SU-DHL-6 (cell line): ENCODE measurements around the gene RNF181.

Experiments used
- H2AFZ ChIP-seq: fragments of 200-600 bp; sonication (generic); 2 replicates; pipeline ENCODE4 v1.6.1; 2014; ENCODE audit warnings: low read depth, mild to moderate bottlenecking, moderate library complexity, mixed read lengths, antibody characterized with exemption, low read length; ENCODE audit not compliant: severe bottlenecking
- H3F3A ChIP-seq: fragments of 200-600 bp; shearing (Covaris generic); 2 replicates; pipeline ENCODE4 v1.6.0; 2016; ENCODE audit warnings: antibody characterized with exemption, mild to moderate bottlenecking; ENCODE audit not compliant: insufficient read depth
- H3K27ac ChIP-seq: fragments of 200-600 bp; sonication (generic); 2 replicates; pipeline ENCODE4 v1.5.1; 2016; ENCODE audit warnings: low read depth, mild to moderate bottlenecking, low read length, moderate library complexity, mixed read lengths
- H3K27me3 ChIP-seq: fragments of 200-600 bp; sonication (generic), shearing (Covaris generic); 2 replicates; pipeline ENCODE4 v1.6.0; 2014; ENCODE audit warnings: mild to moderate bottlenecking, low read length
- H3K36me3 ChIP-seq: fragments of 200-600 bp; sonication (generic); 2 replicates; pipeline ENCODE4 v1.6.1; 2014; ENCODE audit warnings: mild to moderate bottlenecking, low read length, mixed read lengths
- H3K4me2 ChIP-seq: fragments of 300-600, 200-600 bp; shearing (Covaris generic), sonication (generic); 2 replicates; pipeline ENCODE4 v1.6.0; 2014; ENCODE audit warnings: low read length, low read depth, mild to moderate bottlenecking; ENCODE audit not compliant: poor library complexity, severe bottlenecking
- H3K4me3 ChIP-seq: fragments of 200-600 bp; sonication (generic); 2 replicates; pipeline ENCODE4 v1.5.1; 2014; ENCODE audit warnings: antibody characterized with exemption, low read length, mild to moderate bottlenecking, mixed read lengths; ENCODE audit not compliant: insufficient read depth, poor library complexity, severe bottlenecking
- H3K79me2 ChIP-seq: fragments of 200-600 bp; sonication (generic); 2 replicates; pipeline ENCODE4 v1.6.1; 2014; ENCODE audit warnings: mild to moderate bottlenecking, low read length, moderate library complexity; ENCODE audit not compliant: insufficient read depth
- H3K9ac ChIP-seq: fragments of 200-600 bp; sonication (generic); 2 replicates; pipeline ENCODE4 v1.7.0; 2014; ENCODE audit warnings: mild to moderate bottlenecking, low read length
- H3K9me2 ChIP-seq: fragments of 200-600 bp; sonication (generic); replicated peaks from 2 replicates; pipeline ENCODE4 v1.6.1; 2014; ENCODE audit warnings: low read length; ENCODE audit not compliant: insufficient read depth
- H3K9me3 ChIP-seq: fragments of 200-600 bp; sonication (generic); 2 replicates; pipeline ENCODE4 v1.6.1; 2014; ENCODE audit warnings: low read length, mixed read lengths; ENCODE audit not compliant: insufficient read depth
- H4K20me1 ChIP-seq: fragments of 200-600 bp; sonication (generic); 2 replicates; pipeline ENCODE4 v1.6.1; 2014; ENCODE audit warnings: low read depth, mild to moderate bottlenecking, antibody characterized with exemption, low read length, moderate library complexity, mixed read lengths
- EZH2phosphoT487 ChIP-seq: fragments of 200-600 bp; sonication (generic), shearing (Covaris generic); conservative IDR thresholded peaks from 2 replicates; pipeline ENCODE4 v1.6.1; 2018; ENCODE audit warnings: mild to moderate bottlenecking, antibody characterized with exemption, low read length, moderate library complexity, mixed read lengths
- TF ChIP-seq, protein P1 (sequence below): fragments of 200-600 bp; sonication (generic); IDR thresholded peaks from one replicate; pipeline ENCODE4 v1.5.1; 2017; ENCODE audit warnings: antibody characterized with exemption, mild to moderate bottlenecking, low read length, moderate library complexity; ENCODE audit not compliant: insufficient read depth, poor library complexity, severe bottlenecking

RNF181 gene

GRCh38 chr2:85588236-85588635, 7.3 kb upstream of the RNF181 start:
- H3K27ac ChIP-seq: no peak overlapping the region
- H4K20me1 ChIP-seq: no peaks in the 10 kb centered on the region
- H3K27me3 ChIP-seq: no peaks in the 10 kb centered on the region
- H3F3A ChIP-seq: no peaks in the 10 kb centered on the region
- no peak overlapping the region for H3K4me2 ChIP-seq
- no peak for TF ChIP-seq EZH2phosphoT487
- TF ChIP-seq, protein P1, sequence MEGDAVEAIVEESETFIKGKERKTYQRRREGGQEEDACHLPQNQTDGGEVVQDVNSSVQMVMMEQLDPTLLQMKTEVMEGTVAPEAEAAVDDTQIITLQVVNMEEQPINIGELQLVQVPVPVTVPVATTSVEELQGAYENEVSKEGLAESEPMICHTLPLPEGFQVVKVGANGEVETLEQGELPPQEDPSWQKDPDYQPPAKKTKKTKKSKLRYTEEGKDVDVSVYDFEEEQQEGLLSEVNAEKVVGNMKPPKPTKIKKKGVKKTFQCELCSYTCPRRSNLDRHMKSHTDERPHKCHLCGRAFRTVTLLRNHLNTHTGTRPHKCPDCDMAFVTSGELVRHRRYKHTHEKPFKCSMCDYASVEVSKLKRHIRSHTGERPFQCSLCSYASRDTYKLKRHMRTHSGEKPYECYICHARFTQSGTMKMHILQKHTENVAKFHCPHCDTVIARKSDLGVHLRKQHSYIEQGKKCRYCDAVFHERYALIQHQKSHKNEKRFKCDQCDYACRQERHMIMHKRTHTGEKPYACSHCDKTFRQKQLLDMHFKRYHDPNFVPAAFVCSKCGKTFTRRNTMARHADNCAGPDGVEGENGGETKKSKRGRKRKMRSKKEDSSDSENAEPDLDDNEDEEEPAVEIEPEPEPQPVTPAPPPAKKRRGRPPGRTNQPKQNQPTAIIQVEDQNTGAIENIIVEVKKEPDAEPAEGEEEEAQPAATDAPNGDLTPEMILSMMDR: no peak
- H3K9me3 ChIP-seq: no peaks in the 10 kb centered on the region
- H2AFZ ChIP-seq: no peak overlapping the region
- no peaks in the 10 kb centered on the region for H3K36me3 ChIP-seq
- no peak overlapping the region for H3K9ac ChIP-seq
- no peaks in the 10 kb centered on the region for H3K79me2 ChIP-seq
- no peaks in the 10 kb centered on the region for H3K9me2 ChIP-seq
- H3K4me3 ChIP-seq: no peak overlapping the region

DNA sequence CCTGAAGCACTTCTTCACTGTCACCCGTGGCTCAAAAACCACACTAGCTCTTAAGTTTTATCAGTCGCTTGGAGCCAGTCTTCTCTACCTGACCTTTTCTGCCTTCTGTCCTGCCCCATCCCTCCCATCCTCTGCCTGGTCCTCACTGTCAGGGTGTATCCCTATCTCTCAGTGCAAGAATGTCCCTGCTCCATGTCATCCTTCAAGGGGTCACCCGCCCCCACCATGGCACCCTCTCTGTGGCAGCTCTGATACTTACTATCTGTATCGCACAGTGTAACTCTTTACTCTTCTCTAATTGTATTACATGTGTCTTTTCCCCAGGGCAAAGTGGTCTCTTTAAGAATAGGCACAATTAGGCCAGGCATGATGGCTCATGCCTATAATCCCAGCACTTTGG, 6.9 kb upstream of the RNF181 start:
- TF ChIP-seq, protein P1: no peak
- no peak for TF ChIP-seq EZH2phosphoT487
- Histone ChIP-seq H3K27ac (no peak overlapping the region), H3K79me2 (no peaks in the 10 kb centered on the region), H3F3A (no peaks in the 10 kb centered on the region), H3K9me3 (no peaks in the 10 kb centered on the region), H3K4me2 (no peak overlapping the region), H3K36me3 (no peaks in the 10 kb centered on the region), H3K27me3 (no peaks in the 10 kb centered on the region), H3K9me2 (no peaks in the 10 kb centered on the region), H2AFZ (no peak overlapping the region), H3K4me3 (no peak overlapping the region), H3K9ac (no peak overlapping the region), H4K20me1 (no peaks in the 10 kb centered on the region)

- Histone ChIP-seq H3K9ac (no peak overlapping the region), H3K79me2 (no peaks in the 10 kb centered on the region), H4K20me1 (no peaks in the 10 kb centered on the region), H2AFZ (no peak overlapping the region), H3K9me3 (no peaks in the 10 kb centered on the region), H3K4me2 (no peak overlapping the region), H3K9me2 (no peaks in the 10 kb centered on the region), H3F3A (no peaks in the 10 kb centered on the region), H3K27me3 (no peaks in the 10 kb centered on the region), H3K27ac (no peak overlapping the region), H3K36me3 (no peaks in the 10 kb centered on the region), H3K4me3 (no peak overlapping the region)
- TF ChIP-seq, protein P1: no peak
- TF ChIP-seq EZH2phosphoT487: no peak
These were observed 6.4 kb upstream of the RNF181 start for GRCh38 chr2:85589181-85589580.
